Activated T-cell treated with anti-CD3 and anti-CD28 coated beads, Interleukin-2, amount 50 U/mL, for 72 hours (primary cell): ENCODE results near the gene ZCCHC14. TPM values are rescaled to one million over a fixed set of nuclear protein-coding genes. Genes with fewer than 3 reads are reported as not detected.
"Not testable (repeated sequence)": the region's sequence is repeated elsewhere in the genome, so short reads cannot be mapped to it uniquely, and the experiment has no call there.

Experiments
- ATAC-seq, 2 donors: fragments of 150-1000 bp; cut with Tn5 transposase; replicated peaks in 1 of 2; 2 replicates each; pipeline ENCODE4 v1.10.0; 2021; ENCODE audit warnings: moderate library complexity in 2 of 2, mild to moderate bottlenecking in 1 of 2
- DNase-seq, 2 donors: peaks; one replicate each; pipeline ENCODE4 v3.0.0; 2021 to 2022; ENCODE audit warnings: mixed read lengths in 1 of 2
- H3K27ac Mint-ChIP-seq: one replicate; pipeline ENCODE4 v1.8.0; 2022; ENCODE audit warnings: mild to moderate bottlenecking, moderate library complexity, mixed read lengths
- H3K27me3 Mint-ChIP-seq: one replicate; pipeline ENCODE4 v1.8.0; 2022; ENCODE audit warnings: low read depth, mixed read lengths
- H3K36me3 Mint-ChIP-seq, 2 donors: one replicate each; pipeline ENCODE4 v1.8.0; 2022; ENCODE audit warnings: mixed read lengths in 2 of 2, mild to moderate bottlenecking in 1 of 2; ENCODE audit not compliant: insufficient read depth in 2 of 2
- H3K4me1 Mint-ChIP-seq: one replicate; pipeline ENCODE4 v1.8.0; 2022; ENCODE audit warnings: low read depth, mixed read lengths
- H3K4me3 Mint-ChIP-seq, 2 donors: one replicate each; pipeline ENCODE4 v1.8.0; 2022; ENCODE audit warnings: mild to moderate bottlenecking in 2 of 2, mixed read lengths in 2 of 2, moderate library complexity in 2 of 2
- H3K9me3 Mint-ChIP-seq, 2 donors: one replicate each; pipeline ENCODE4 v1.8.0; 2022; ENCODE audit warnings: mixed read lengths in 2 of 2
- total RNA-seq, 2 donors: library from RNA; stranded (reverse); gene quantifications; one replicate each; pipeline ENCODE4 v1.2.3, GENCODE V29; 2022

ZCCHC14 gene
- total RNA-seq, 2 donors from 2014 or later, result 13.6 to 14.1 TPM

DNA sequence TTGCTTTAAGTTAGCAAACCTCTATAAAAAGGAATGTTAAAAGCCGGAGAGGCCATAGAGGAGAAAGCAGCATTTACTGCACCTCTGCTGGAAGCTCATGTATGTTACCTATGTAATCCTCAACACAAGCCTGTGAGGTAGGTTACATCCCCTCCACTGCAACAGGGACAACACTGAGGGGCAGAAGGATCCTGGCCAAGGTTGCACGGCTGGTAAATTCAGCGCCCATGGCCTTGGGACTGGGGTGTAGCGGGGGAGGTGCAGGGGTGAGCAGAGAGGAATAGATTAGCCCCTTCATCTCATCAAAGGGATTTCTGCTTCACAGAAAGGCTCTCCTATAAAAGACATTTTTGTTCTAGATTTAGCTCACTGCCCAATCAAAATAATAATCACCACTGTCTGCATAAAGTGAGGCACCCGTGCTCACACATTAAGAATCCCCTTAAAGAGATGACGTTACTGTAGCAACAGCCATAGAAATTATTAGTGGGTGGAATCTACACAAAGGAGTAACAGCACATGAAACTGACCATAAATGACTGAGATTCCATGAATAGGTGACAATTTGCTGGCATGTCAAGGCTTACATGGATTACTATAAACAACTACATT is 3.3 kb downstream of the ZCCHC14 start:
- peaks cover 6% of the 10 kb centered on the region for H3K27me3 Mint-ChIP-seq
- ATAC-seq (no peak), DNase-seq (no peak)
- peak overlapping the region; percentile 88 for H3K27ac Mint-ChIP-seq
- peaks cover 2 to 6% of the 10 kb centered on the region in 2 donors for H3K36me3 Mint-ChIP-seq
- peaks cover 86% of the 10 kb centered on the region for H3K4me1 Mint-ChIP-seq
- H3K4me3 Mint-ChIP-seq, result peak overlapping the region; percentile 94 to 96
- H3K9me3 Mint-ChIP-seq, result no peaks in the 10 kb centered on the region

DNA sequence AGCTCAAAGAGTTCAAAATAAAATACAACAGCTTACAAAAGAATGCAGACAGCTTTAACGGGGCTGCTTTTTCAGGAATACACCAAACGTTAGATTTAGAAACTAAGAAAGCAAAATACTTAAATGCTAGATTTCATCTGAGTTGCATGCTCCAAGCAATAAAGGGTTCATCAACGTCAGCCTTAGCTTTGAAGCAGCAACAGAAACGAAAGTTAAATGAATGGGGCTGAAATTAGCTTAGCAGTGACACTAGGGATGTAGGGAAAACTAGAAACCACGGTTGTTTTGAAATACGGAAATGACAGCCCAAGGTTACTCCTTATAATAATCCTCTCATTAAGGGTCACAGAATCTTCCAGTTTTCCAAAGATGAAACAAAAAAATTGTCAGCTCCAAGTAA is 3.9 kb downstream of the ZCCHC14 start:
- not testable (repeated sequence) for DNase-seq, ATAC-seq, H3K9me3 Mint-ChIP-seq, H3K36me3 Mint-ChIP-seq, H3K27me3 Mint-ChIP-seq, H3K27ac Mint-ChIP-seq
- Mint-ChIP-seq H3K4me1 (peaks cover 86% of the 10 kb centered on the region), H3K4me3 (peak overlapping the region; percentile 94 to 96)

DNA sequence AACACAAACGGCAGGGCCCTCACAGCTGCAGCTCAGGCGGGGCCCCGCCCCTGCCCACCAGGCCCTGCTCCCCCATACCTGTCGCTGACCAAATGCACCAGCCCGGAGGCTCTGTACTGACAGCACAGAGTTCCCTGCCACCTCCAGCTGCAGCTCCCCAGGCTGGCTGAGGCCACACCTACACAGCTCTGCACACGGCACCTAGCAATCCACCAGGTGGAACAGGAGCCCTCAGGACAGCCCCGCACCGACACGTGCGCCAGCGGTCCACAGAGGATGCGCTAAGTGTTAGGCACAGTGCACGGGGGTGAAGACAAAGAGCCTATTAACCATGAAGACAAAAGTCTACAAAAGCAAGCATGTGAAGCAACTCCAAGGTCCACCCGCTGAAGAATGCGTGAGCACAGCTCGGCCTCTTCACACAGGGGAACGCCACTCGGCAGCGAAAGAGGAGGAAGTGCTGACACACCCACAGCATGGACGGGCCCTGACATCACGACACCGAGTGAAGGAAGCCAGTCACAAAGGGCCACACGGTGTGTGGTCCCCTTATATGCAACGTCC is 5.4 kb downstream of the ZCCHC14 start:
- ATAC-seq (no peak), DNase-seq (peak in 1 of 2 donors; percentile 18)
- Mint-ChIP-seq H3K4me3 (peak overlapping the region; percentile 43 to 48), H3K36me3 (peaks cover 0 to 6% of the 10 kb centered on the region in 2 donors), H3K4me1 (peaks cover 86% of the 10 kb centered on the region), H3K27ac (no peak overlapping the region), H3K9me3 (no peaks in the 10 kb centered on the region), H3K27me3 (no peaks in the 10 kb centered on the region)

DNA sequence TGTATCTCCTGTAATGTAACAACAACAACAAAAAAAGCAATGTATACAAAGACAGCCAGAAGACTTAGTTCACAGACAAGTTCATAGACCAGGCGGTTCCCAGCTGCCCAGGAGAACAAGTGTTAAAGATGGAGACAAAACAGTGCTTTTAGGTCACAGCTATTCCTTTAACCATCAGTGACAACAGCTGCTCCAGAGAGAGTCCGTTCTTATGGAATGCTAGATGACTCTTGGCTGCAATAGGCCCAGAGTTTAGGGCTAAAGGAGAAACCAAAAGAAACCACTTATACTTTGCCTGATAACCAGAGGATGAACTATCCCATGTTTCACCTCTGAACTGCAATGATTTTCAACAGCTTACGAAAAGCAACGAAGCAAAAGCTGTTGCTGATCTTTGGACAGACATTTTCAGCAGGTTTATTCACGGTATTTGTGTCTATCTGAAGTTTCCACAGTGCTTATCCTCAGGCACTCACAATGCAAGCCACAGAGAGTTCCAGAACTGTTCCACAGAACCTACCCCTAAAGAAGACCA is 6.0 kb downstream of the ZCCHC14 start:
- Mint-ChIP-seq H3K4me1 (peaks cover 93% of the 10 kb centered on the region), H3K36me3 (peaks cover 0 to 8% of the 10 kb centered on the region in 2 donors), H3K4me3 (peak overlapping the region; percentile 48 to 85), H3K9me3 (no peaks in the 10 kb centered on the region), H3K27me3 (no peaks in the 10 kb centered on the region), H3K27ac (peak overlapping the region; percentile 25)
- DNase-seq, result no peak
- ATAC-seq, result no peak

DNA sequence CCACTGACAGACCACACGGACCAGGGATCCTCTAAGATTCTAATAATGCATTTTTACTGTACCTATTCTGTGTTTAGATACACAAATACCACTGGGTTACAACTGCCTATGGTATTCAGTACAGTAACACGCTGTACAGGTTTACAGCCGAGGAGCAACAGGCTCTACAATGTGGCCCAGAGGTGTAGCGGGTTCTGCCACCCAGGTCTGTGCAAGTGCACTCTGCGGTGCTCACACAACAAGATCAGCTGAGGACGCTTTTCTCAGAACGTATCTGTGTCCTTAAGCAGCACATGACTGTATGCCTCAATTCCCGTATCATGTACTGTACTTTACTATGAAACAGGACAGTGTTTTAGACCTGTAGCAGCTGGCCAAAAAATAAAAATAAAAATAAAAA is 6.5 kb downstream of the ZCCHC14 start:
- Mint-ChIP-seq H3K4me1 (peaks cover 94% of the 10 kb centered on the region), H3K4me3 (peak overlapping the region; percentile 31 to 85), H3K36me3 (peaks cover 0 to 8% of the 10 kb centered on the region in 2 donors), H3K27ac (peak overlapping the region; percentile 25), H3K27me3 (no peaks in the 10 kb centered on the region), H3K9me3 (no peaks in the 10 kb centered on the region)
- DNase-seq, result no peak
- ATAC-seq, result peak in 1 of 2 donors; percentile 7

DNA sequence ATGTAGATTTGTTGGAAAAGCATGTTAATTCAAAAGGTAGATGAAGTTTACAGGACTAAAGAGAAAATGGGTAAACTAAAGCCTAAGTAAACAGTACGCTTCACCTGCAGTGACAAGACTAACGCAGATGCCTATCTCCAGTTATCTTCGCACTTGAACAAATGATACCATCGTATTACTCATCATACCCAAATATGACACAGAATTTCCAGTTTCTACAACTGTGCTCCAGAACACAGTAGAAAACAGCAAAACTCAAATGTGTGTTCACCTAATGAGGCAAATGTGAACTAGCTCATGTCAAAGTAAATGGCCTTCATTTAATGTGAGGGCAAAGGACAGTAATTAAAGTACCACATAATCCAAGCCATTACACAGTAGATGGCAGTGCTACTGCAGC is 7.0 kb downstream of the ZCCHC14 start:
- H3K9me3 Mint-ChIP-seq, H3K27me3 Mint-ChIP-seq, H3K36me3 Mint-ChIP-seq: not testable (repeated sequence)
- ATAC-seq, result peak; percentile 83 to 85
- H3K4me3 Mint-ChIP-seq, result peak overlapping the region; percentile 31 to 85
- peak in 1 of 2 donors; percentile 19 for DNase-seq
- H3K4me1 Mint-ChIP-seq, result peaks cover 89% of the 10 kb centered on the region
- H3K27ac Mint-ChIP-seq, result peak overlapping the region; percentile 86

DNA sequence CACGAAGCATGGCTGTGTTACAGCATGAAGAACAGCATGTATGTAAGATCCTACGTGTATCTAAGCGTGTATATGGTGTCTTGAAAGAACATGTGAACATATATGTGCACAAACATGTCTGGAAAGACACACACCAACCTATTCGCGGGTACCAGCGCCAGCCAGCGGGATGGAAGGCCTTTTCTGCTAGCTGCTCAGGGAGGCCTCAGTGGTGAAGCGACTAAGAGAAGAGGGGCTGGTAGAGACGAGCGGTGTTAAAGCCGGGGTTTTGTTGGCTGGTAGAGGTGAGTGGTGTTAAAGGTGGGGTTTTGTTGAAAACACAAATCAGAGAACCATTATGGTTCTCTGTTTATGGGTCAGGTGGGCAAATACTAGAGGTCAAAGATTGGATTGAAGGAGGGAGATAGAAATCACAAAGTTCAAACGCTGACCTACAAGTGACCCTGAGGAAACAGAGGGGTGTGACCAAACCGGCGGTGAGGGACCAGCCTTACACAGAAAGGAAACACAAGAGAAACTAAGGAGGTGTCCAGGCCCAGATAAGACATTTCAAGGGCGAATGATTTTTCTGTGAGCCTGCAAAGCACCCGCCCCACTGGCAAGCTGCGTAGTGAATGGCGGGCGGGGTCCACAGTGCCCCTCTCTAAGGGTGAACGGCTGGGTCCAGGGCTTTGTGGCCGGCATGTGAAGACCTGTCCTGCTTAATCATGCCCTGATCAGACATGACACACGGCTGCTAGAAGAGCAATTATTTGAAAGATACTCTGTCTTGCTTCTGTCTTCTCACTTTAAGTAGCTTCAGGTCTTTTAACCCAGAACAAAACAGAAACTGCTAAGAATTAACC is 8.1 kb downstream of the ZCCHC14 start:
- ATAC-seq (no peak), DNase-seq (no peak)
- H3K9me3 Mint-ChIP-seq, result no peaks in the 10 kb centered on the region
- H3K36me3 Mint-ChIP-seq, result peaks cover 0 to 5% of the 10 kb centered on the region in 2 donors
- H3K4me1 Mint-ChIP-seq, result peaks cover 78% of the 10 kb centered on the region
- H3K27me3 Mint-ChIP-seq, result no peaks in the 10 kb centered on the region
- H3K4me3 Mint-ChIP-seq, result peak overlapping the region; percentile 31 to 85
- H3K27ac Mint-ChIP-seq, result peak overlapping the region; percentile 86

DNA sequence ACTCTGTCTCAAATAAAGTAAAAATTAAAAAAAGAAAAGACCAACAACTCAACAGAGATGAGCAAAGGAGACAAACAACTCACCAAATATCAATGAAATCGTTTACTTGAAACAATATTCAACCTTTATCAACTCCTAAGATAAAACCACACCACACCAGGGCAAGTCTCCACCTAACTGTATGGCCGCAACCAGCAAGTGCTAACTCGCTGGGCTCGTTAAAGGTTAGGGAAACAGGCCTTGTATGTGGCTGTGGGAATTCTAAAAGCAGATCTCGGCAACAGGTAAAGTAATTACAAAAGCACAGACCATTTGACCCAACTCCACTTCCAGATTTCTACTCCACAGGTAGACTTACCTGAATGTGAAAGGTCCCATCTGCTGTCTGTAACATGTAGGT is 9.3 kb downstream of the ZCCHC14 start:
- ATAC-seq (no peak), DNase-seq (no peak)
- peaks cover 0 to 5% of the 10 kb centered on the region in 2 donors for H3K36me3 Mint-ChIP-seq
- no peaks in the 10 kb centered on the region for H3K27me3 Mint-ChIP-seq
- H3K9me3 Mint-ChIP-seq, result no peaks in the 10 kb centered on the region
- peaks cover 66% of the 10 kb centered on the region for H3K4me1 Mint-ChIP-seq
- H3K4me3 Mint-ChIP-seq, result no peak overlapping the region
- H3K27ac Mint-ChIP-seq, result no peak overlapping the region

DNA sequence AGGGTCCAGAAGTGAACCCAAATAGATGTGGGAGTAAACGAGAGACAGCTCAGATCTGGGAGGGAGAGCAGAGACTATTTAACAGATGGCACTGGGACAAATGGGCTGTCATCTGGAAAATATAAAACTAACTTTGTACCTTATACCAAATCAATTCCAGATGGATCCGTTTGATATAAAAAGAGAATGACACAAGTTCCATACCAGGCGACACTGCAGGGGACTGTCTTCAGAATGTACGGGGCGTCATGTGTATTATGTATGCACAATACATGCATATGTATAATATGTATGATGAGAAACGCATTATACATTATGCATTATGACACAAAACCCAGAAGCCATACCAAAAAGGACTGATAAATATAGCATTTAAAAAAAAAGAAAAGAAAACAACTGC is 10.2 kb downstream of the ZCCHC14 start:
- H3K9me3 Mint-ChIP-seq, H3K36me3 Mint-ChIP-seq, H3K4me3 Mint-ChIP-seq, H3K27me3 Mint-ChIP-seq, ATAC-seq, DNase-seq: not testable (repeated sequence)
- H3K4me1 Mint-ChIP-seq, result peaks cover 62% of the 10 kb centered on the region
- H3K27ac Mint-ChIP-seq, result peak overlapping the region; percentile 49

DNA sequence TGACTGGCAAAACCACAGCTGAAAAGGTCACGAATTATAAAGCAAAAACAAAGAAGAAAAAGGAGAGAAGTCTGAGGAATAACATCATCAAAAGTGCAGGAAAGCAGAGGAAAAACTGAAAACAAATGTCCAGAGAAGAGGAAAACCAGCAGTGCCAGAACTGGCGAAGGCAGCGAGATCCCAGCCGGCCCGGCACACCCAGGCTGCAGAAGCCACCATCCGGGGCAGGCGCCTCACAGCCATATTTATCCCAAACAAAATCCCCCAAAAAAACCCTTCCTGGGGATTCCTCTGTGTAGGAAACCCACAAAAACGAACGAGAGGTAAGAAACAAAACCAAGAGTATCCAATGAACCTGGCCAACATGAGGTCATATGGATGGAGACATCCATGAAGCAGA is 10.6 kb downstream of the ZCCHC14 start:
- H3K27ac Mint-ChIP-seq, result peak overlapping the region; percentile 2
- peaks cover 58% of the 10 kb centered on the region for H3K4me1 Mint-ChIP-seq
- DNase-seq, result no peak
- H3K4me3 Mint-ChIP-seq, result no peak overlapping the region
- no peaks in the 10 kb centered on the region for H3K9me3 Mint-ChIP-seq
- no peak for ATAC-seq
- H3K27me3 Mint-ChIP-seq, result no peaks in the 10 kb centered on the region
- H3K36me3 Mint-ChIP-seq, result peaks cover 0 to 5% of the 10 kb centered on the region in 2 donors

DNA sequence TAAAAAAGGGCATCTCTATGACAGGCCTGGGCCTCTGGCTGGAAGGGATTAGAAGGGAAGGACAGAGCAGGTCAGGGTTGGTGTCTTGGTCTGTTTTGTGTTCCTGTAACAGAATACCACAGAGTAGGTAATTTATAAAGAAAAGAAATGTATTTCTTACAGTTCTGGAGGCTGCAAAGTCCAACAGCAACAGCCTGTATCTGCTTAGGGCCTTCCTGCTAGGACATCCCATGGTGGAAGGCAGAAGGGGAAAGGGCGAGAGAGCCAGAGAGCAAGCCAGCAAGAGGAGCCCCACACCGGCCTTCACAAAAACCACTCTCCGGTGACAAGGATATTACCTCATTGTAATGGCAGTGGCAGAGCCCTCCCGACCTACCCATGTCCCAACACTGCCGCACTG is 11.1 kb downstream of the ZCCHC14 start:
- not testable (repeated sequence) for H3K27me3 Mint-ChIP-seq, DNase-seq, H3K4me3 Mint-ChIP-seq, H3K36me3 Mint-ChIP-seq, ATAC-seq, H3K9me3 Mint-ChIP-seq, H3K27ac Mint-ChIP-seq
- H3K4me1 Mint-ChIP-seq, result peaks cover 53% of the 10 kb centered on the region

DNA sequence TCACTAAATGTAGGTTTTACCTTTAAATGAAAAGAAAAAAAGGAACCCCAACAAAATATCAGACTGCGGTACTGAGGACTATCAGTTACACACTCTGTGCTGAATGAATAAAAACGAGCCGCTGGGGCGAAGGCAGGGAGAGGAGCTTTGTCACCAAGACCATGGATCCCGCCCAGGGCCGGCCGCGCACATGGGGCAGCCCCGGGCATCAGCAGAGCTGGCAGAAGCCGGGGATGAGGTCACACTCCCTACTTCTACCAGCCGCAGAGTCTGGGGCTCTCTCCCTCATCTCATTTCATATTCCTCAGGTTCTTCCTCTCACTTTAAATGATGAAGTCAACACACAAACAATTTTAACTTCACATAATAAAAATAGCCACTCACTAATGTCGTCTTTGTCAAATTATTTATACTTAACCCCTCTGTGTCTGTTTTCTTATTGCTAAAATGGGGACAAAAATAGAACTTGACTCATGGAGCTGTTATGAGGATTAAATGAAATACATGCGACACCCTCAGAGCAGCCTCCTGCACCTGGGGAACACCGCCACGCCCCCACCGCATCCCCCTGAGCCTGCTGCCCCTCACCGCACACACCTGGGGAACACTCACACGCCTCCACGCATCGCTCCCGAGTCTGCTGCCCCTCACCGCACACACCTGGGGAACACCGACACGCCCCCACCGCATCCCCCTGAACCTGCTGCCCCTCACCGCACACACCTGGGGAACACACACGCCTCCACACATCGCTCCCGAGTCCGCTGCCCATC is 15.4 kb downstream of the ZCCHC14 start:
- not testable (repeated sequence) for H3K27ac Mint-ChIP-seq, DNase-seq, H3K27me3 Mint-ChIP-seq, H3K9me3 Mint-ChIP-seq, H3K36me3 Mint-ChIP-seq, ATAC-seq, H3K4me3 Mint-ChIP-seq
- H3K4me1 Mint-ChIP-seq, result peaks cover 23% of the 10 kb centered on the region
